HG03135 (cell line): ENCODE data around the gene NOD1.
"Not testable (repeated sequence)": the region's sequence is repeated elsewhere in the genome, so short reads cannot be mapped to it uniquely, and the experiment has no call there.

Experiments
- ATAC-seq: cut with Tn5 transposase; IDR thresholded peaks from one replicate; pipeline ENCODE4 v1.9.1; 2021; ENCODE audit warnings: mild to moderate bottlenecking, moderate library complexity; ENCODE audit not compliant: unreplicated experiment

Gene NOD1

GRCh38 chr7:30423788-30424505, 54.6 kb downstream of the NOD1 start:
- no peak for ATAC-seq

- no peak for ATAC-seq
These were observed 55.7 kb downstream of the NOD1 start for GRCh38 chr7:30422922-30423321.

- no peak for ATAC-seq
These were observed 56.9 kb downstream of the NOD1 start for GRCh38 chr7:30421647-30422196.

- ATAC-seq, result no peak
These were observed 57.9 kb downstream of the NOD1 start for GRCh38 chr7:30420662-30421061.

GRCh38 chr7:30420080-30420479, 58.5 kb downstream of the NOD1 start:
- not testable (repeated sequence) for ATAC-seq

GRCh38 chr7:30413864-30414263, 64.7 kb downstream of the NOD1 start:
- no peak for ATAC-seq

- ATAC-seq, result no peak
These were observed 65.6 kb downstream of the NOD1 start for GRCh38 chr7:30412782-30413504.

GRCh38 chr7:30411897-30412296, 66.7 kb downstream of the NOD1 start:
- no peak for ATAC-seq

GRCh38 chr7:30411173-30411572, 67.4 kb downstream of the NOD1 start:
- no peak for ATAC-seq

- ATAC-seq, result no peak
These were observed 71.7 kb downstream of the NOD1 start for GRCh38 chr7:30406664-30407425.

GRCh38 chr7:30405179-30405578, 73.4 kb downstream of the NOD1 start:
- no peak for ATAC-seq

GRCh38 chr7:30403477-30403876, 75.1 kb downstream of the NOD1 start:
- no peak for ATAC-seq

- no peak for ATAC-seq
These were observed 82.2 kb downstream of the NOD1 start for GRCh38 chr7:30396389-30396788.

GRCh38 chr7:30395676-30396075, 82.9 kb downstream of the NOD1 start:
- no peak for ATAC-seq

GRCh38 chr7:30391806-30392205, 86.8 kb downstream of the NOD1 start:
- ATAC-seq, result no peak

GRCh38 chr7:30390736-30391636, 87.6 kb downstream of the NOD1 start:
- ATAC-seq, result no peak

- ATAC-seq, result no peak
These were observed 88.8 kb downstream of the NOD1 start for GRCh38 chr7:30389791-30390190.

GRCh38 chr7:30382607-30383006, 96.0 kb downstream of the NOD1 start:
- ATAC-seq, result no peak

- ATAC-seq, result not testable (repeated sequence)
These were observed 97.8 kb downstream of the NOD1 start for GRCh38 chr7:30380824-30381223.

- no peak for ATAC-seq
These were observed 98.3 kb downstream of the NOD1 start for GRCh38 chr7:30380294-30380693.
